ENCODE data around the gene CFAP99.

DNA sequence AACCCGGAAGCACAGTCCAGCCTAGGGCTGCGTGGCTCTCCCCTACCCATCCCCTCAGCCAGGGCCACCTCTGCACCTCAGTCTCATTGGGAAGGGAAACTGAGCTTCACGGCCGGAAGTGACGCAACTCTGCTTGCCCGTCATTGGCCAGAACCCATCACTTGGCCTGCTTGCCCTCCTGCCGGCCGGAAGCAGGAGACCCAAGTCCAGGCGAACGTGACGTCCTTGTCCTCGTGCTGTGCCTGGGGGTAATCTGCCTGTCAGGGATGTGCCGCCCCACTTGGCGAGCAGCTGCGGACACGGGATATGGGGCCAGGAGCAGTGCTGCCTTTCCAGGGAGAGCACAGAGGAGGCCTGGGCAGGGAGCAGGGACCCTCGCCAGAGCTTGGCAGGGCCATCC lies 31.5 kb upstream of the CFAP99 start:
- TF ChIP-seq, protein P1, sequence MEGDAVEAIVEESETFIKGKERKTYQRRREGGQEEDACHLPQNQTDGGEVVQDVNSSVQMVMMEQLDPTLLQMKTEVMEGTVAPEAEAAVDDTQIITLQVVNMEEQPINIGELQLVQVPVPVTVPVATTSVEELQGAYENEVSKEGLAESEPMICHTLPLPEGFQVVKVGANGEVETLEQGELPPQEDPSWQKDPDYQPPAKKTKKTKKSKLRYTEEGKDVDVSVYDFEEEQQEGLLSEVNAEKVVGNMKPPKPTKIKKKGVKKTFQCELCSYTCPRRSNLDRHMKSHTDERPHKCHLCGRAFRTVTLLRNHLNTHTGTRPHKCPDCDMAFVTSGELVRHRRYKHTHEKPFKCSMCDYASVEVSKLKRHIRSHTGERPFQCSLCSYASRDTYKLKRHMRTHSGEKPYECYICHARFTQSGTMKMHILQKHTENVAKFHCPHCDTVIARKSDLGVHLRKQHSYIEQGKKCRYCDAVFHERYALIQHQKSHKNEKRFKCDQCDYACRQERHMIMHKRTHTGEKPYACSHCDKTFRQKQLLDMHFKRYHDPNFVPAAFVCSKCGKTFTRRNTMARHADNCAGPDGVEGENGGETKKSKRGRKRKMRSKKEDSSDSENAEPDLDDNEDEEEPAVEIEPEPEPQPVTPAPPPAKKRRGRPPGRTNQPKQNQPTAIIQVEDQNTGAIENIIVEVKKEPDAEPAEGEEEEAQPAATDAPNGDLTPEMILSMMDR (conservative IDR thresholded peaks at IDR 0.05 in 1 of 2, IDR thresholded peaks at IDR 0.05 in 1 of 2; ENCODE audit: low read depth in 1 of 2, low read length in 2 of 2): no peak
- TF ChIP-seq EZH2 (IDR thresholded peaks at IDR 0.05; ENCODE audit: low read length, missing control alignments): no peak

Measured in fibroblast of lung (primary cell).